Measurements from ENCODE around the gene MCC.

- no peak for TF ChIP-seq EZH2 (IDR thresholded peaks at IDR 0.05; ENCODE audit: insufficient read depth, low read length)
- no peak for TF ChIP-seq CTCF (IDR thresholded peaks at IDR 0.05; ENCODE audit: insufficient read depth, low read depth, low read length)
These were observed 504.9 kb downstream of the MCC start for GRCh38 chr5:112983363-112983762.
